ENCODE measurements around the gene KRR1. TPM values are rescaled to one million over a fixed set of nuclear protein-coding genes. Genes with fewer than 3 reads are reported as not detected.

The KRR1 gene
- total RNA-seq, 1 experiment from 2014 or later = 73.2 TPM

- no peaks in the 10 kb centered on the region for H3K9me3 ChIP-seq
- no peak overlapping the region for H3K4me3 Mint-ChIP-seq (ENCODE audit: unreplicated experiment)
- H3K36me3 Mint-ChIP-seq (ENCODE audit: insufficient read depth, unreplicated experiment) = no peaks in the 10 kb centered on the region
- H3K4me3 ChIP-seq (ENCODE audit: low read depth, low read length) = no peak overlapping the region
- no peaks in the 10 kb centered on the region for H3K27me3 Mint-ChIP-seq (ENCODE audit: insufficient read depth, unreplicated experiment)
- intact Hi-C loops (cut with micrococcal nuclease; ENCODE audit: unreplicated experiment) = loop anchor here (5.0 kb wide), 1 partner anchor 133 kb away; no protein-coding TSS in a partner anchor
- H3K27ac Mint-ChIP-seq (ENCODE audit: unreplicated experiment) = peak overlapping the region; percentile 10
- H3K4me1 ChIP-seq = peaks cover 8% of the 10 kb centered on the region; the same call in 1 of the 2 replicates
- DNase-seq = no peak
- H3K9me3 Mint-ChIP-seq (ENCODE audit: unreplicated experiment) = no peaks in the 10 kb centered on the region
- peaks cover 6% of the 10 kb centered on the region for H3K4me1 Mint-ChIP-seq (ENCODE audit: low read depth, unreplicated experiment)
- no peaks in the 10 kb centered on the region for H3K36me3 ChIP-seq (ENCODE audit: control insufficient read depth, insufficient read depth, low read length)
- POLR2A ChIA-PET = no interaction called here
- CTCF ChIA-PET = no interaction called here
- BruUV-seq (replicated peaks) = no TSS peak
- TF ChIP-seq CTCF (IDR thresholded peaks at IDR 0.05; ENCODE audit: insufficient read depth in 1 of 2, low read depth in 1 of 2, low read length in 1 of 2, severe bottlenecking in 1 of 2, unreplicated experiment in 1 of 2) = no peak
- H3K27me3 ChIP-seq (replicated peaks; ENCODE audit: control insufficient read depth, insufficient read depth, low read length) = no peaks in the 10 kb centered on the region
Measured at GRCh38 chr12:75479963-75480461, 31.4 kb downstream of the KRR1 start.

- intact Hi-C loops (cut with micrococcal nuclease; ENCODE audit: unreplicated experiment) = no loop called here
Measured at GRCh38 chr12:75478116-75478794, 33.2 kb downstream of the KRR1 start.

GRCh38 chr12:75477137-75477536 is 34.3 kb downstream of the KRR1 start:
- Histone ChIP-seq H3K27me3 (replicated peaks; ENCODE audit: control insufficient read depth, insufficient read depth, low read length) (no peaks in the 10 kb centered on the region), H3K4me3 (ENCODE audit: low read depth, low read length) (no peak overlapping the region), H3K4me1 (peaks cover 8% of the 10 kb centered on the region; the same call in 1 of the 2 replicates), H3K9me3 (no peaks in the 10 kb centered on the region), H3K36me3 (ENCODE audit: control insufficient read depth, insufficient read depth, low read length) (no peaks in the 10 kb centered on the region)
- Mint-ChIP-seq H3K4me3 (ENCODE audit: unreplicated experiment) (no peak overlapping the region), H3K9me3 (ENCODE audit: unreplicated experiment) (no peaks in the 10 kb centered on the region), H3K27ac (ENCODE audit: unreplicated experiment) (no peak overlapping the region), H3K27me3 (ENCODE audit: insufficient read depth, unreplicated experiment) (peaks cover 3% of the 10 kb centered on the region), H3K4me1 (ENCODE audit: low read depth, unreplicated experiment) (peaks cover 6% of the 10 kb centered on the region), H3K36me3 (ENCODE audit: insufficient read depth, unreplicated experiment) (no peaks in the 10 kb centered on the region)
- BruUV-seq (replicated peaks) = no TSS peak
- CTCF ChIA-PET = interaction anchor here (0.6 kb wide), 1 partner anchor 14 kb away, joined by 9 read pairs; no protein-coding TSS in a partner anchor
- DNase-seq = no peak
- POLR2A ChIA-PET = no interaction called here
- no peak for TF ChIP-seq CTCF (IDR thresholded peaks at IDR 0.05; ENCODE audit: insufficient read depth in 1 of 2, low read depth in 1 of 2, low read length in 1 of 2, severe bottlenecking in 1 of 2, unreplicated experiment in 1 of 2)
- intact Hi-C loops (cut with micrococcal nuclease; ENCODE audit: unreplicated experiment) = no loop called here

More at GRCh38 chr12:75478116-75478794, 33.2 kb downstream of the KRR1 start:
- ChIA-PET CTCF (no interaction called here), POLR2A (no interaction called here)
- no peak for DNase-seq
- H3K4me3 ChIP-seq (ENCODE audit: low read depth, low read length) = no peak overlapping the region
- Mint-ChIP-seq H3K4me3 (ENCODE audit: unreplicated experiment) (no peak overlapping the region), H3K27ac (ENCODE audit: unreplicated experiment) (no peak overlapping the region), H3K9me3 (ENCODE audit: unreplicated experiment) (no peaks in the 10 kb centered on the region), H3K27me3 (ENCODE audit: insufficient read depth, unreplicated experiment) (peaks cover 3% of the 10 kb centered on the region), H3K36me3 (ENCODE audit: insufficient read depth, unreplicated experiment) (no peaks in the 10 kb centered on the region), H3K4me1 (ENCODE audit: low read depth, unreplicated experiment) (peaks cover 6% of the 10 kb centered on the region)
- no TSS peak for BruUV-seq (replicated peaks)
- no peaks in the 10 kb centered on the region for H3K27me3 ChIP-seq (replicated peaks; ENCODE audit: control insufficient read depth, insufficient read depth, low read length)
- peaks cover 8% of the 10 kb centered on the region; the same call in 1 of the 2 replicates for H3K4me1 ChIP-seq
- no peaks in the 10 kb centered on the region for H3K36me3 ChIP-seq (ENCODE audit: control insufficient read depth, insufficient read depth, low read length)
- H3K9me3 ChIP-seq = no peaks in the 10 kb centered on the region
- no peak for TF ChIP-seq CTCF (IDR thresholded peaks at IDR 0.05; ENCODE audit: insufficient read depth in 1 of 2, low read depth in 1 of 2, low read length in 1 of 2, severe bottlenecking in 1 of 2, unreplicated experiment in 1 of 2)
